ENCODE data around the gene NMRAL1.

The NMRAL1 gene

GRCh38 chr16:4505356-4506147, 31.1 kb upstream of the NMRAL1 start:
- ATAC-seq (peak; percentile 85), DNase-seq (peak; percentile 64)

- ATAC-seq = no peak
- DNase-seq = no peak
Measured at GRCh38 chr16:4501071-4501478, 26.6 kb upstream of the NMRAL1 start.

DNA sequence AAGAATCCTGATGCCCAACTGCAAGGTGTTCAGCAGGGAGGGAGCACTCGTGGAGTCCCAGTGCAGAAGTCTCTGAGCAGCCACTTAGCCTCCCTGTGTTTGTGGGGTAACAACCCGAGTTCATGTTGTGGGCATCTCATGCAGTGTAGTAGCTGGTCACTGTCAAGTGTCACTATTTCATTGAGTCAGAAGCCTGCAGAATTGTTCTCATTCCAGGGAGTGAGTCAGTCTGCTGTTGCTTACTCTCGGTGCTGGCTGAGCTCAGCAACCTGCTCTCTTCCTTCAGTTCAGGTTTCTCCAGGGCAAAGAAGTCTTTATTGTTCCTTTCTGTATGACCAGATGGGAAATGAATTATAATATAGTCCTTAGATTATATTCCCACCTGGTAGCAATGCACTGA, 25.8 kb upstream of the NMRAL1 start:
- DNase-seq = no peak
- peak; percentile 71 for ATAC-seq

DNA sequence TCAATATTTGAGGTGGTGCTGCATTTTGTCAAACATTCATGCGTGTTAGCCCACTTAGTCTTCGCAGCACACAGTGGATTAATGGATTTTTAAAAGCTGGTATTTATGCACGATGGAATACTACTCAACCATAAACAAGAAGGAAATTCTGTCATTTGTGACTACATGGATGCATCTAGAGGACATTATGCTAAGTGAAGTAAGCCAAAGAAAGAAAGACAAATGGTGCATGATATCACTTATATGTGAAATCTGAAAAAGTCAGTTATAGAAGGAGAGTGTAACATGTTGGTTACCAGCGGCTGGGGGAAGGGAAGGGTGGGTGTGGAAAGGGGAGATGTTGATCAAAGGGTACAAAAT, 24.8 kb upstream of the NMRAL1 start:
- no peak for ATAC-seq

GRCh38 chr16:4498546-4499195, 24.2 kb upstream of the NMRAL1 start:
- DNase-seq = no peak
- no peak for ATAC-seq

More for the DNA sequence above, 24.8 kb upstream of the NMRAL1 start:
- no peak for DNase-seq

DNA sequence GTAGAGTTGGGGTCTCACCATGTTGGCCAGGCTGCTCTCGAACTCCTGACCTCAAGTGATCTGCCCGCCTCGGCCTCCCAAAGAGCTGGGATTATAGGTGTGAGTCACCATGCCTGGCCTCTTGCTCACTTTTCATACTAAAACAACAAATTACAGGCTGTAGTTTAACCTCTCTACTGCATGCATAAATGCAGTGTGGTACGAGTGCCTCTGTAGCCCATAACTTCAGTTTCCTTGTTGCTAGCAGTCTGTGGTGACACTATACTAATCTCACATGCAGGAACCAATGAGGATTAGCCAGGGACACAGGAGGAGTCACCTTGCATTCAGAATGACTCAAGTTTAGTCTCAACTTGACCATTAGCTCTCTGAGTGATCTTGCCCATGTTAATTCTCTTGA, 21.9 kb upstream of the NMRAL1 start:
- ATAC-seq = peak; percentile 37
- no peak for DNase-seq

DNA sequence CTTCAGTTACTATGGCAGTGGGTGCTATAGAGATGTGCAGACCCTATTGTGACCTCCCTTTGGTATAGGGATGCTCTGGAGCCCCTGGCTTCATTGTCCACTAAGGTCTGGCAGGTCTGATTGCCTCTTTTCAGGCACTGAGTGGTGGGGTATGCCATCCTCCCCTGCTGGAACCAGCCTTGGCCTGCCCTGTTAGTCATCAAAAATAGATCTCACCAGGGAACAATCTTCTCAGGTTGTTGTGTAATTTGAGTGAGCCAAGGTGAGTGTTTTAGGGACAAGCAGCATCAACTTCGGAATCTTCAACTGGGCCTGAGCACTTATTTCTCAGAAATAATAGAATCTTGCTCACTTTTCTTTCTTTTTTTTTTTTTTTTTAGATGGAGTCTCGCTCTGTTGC, 21.3 kb upstream of the NMRAL1 start:
- no peak for DNase-seq
- ATAC-seq = no peak

GRCh38 chr16:4494746-4495490, 20.5 kb upstream of the NMRAL1 start:
- DNase-seq (no peak), ATAC-seq (no peak)

GRCh38 chr16:4491898-4492297, 17.5 kb upstream of the NMRAL1 start:
- DNase-seq = no peak
- no peak for ATAC-seq

- no peak for ATAC-seq
- no peak for DNase-seq
Measured at GRCh38 chr16:4489030-4489429, 14.6 kb upstream of the NMRAL1 start.

DNA sequence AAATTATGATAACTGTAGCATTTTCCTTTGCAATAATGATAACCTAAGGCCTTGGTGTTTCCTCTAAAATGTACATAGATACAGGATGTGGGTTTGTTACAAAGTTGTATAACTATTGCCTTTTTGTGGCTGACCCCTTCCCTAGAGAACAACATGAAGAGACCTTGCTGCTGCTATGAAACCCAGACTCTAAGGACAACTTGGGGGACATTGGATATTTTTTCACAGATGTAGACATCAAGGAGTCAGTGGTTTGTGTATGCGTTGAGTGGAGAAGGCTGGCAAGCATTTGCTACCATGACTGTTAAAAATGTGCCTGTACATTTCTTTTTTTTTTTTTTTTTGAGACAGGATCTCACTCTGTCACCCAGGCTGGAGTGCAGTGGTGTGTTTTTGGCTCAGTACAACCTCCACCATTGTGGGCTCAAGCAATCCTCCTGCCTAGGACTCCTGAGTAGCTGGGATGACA, 14.1 kb upstream of the NMRAL1 start:
- DNase-seq = no peak

DNA sequence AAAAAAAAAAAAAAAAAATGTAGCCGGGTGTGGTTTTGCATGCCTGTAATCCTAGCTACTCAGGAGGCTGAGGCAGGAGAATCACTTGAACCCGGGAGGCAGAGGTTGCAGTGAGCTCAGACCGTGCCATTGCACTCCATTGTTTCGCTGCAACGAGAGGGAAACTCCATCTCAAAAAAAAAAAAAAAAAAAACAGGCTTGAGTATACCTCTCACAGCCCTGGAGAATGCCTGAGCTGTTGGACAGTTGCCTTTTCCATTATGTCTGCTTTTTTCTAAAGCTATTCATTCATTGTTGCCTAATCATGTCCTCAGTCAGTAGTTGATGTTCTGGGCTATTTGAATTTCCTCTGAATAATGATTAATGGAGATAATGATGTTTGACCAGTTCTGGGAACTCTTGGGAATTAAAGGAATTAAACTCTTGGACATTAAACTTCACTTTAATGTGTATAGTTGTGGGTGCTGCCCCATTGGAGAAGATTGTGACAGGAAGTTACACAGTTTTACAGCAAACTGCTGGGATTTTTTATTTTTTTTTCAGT, 13.6 kb upstream of the NMRAL1 start:
- no peak for DNase-seq
- ATAC-seq = no peak

More for the DNA sequence above, 14.1 kb upstream of the NMRAL1 start:
- ATAC-seq = no peak

DNA sequence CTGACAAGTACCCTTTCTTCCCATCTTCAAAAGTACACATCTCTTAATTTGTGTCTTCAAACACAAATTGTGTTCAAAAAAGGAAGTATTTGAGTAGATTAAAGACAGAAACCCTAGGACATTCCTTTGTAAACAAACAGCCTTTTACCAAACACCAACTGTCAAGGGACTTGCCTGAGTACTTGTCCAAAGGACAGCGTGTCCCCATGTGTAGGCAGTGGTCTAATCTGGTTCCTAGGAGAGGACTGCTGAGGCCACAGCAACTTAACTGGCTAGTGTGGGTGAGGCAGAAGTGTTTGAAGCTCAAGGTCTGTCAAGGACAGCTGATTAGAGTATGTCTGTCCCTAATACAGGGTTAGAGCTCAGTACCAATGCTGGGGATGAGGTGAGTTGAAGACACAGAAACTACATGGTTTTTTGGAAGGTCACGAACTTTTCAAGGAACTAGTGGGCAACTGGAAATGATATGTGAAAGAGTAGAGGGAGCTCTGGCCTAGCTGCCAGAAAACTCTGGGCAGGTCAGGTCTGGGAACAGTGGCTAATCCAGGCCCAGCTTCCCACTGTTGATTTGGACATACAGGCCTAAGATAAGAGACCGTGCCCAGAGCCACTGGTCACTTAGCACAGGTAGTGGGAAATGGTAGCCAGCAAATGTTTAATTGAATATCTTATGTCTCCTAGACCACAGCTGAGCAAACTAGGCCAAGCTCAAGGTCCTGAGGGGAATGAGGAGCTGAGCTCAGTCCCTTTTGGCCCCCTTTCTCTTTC, 11.9 kb upstream of the NMRAL1 start:
- no peak for DNase-seq
- peak; percentile 8 for ATAC-seq

- no peak for ATAC-seq
- no peak for DNase-seq
Measured at GRCh38 chr16:4481963-4482362, 7.5 kb upstream of the NMRAL1 start.

- ATAC-seq = no peak
- no peak for DNase-seq
Measured at GRCh38 chr16:4481526-4481925, 7.1 kb upstream of the NMRAL1 start.

GRCh38 chr16:4477966-4478365, 3.5 kb upstream of the NMRAL1 start:
- ATAC-seq (no peak), DNase-seq (no peak)

GRCh38 chr16:4475880-4476788, 1.7 kb upstream of the NMRAL1 start, which contains the start of gene HMOX2:
HMOX2 (plus strand) TSS chr16:4476398; CDS start chr16:4505525, 29,127 bp downstream.
- ATAC-seq (peak; percentile 89), DNase-seq (peak; percentile 95)

DNA sequence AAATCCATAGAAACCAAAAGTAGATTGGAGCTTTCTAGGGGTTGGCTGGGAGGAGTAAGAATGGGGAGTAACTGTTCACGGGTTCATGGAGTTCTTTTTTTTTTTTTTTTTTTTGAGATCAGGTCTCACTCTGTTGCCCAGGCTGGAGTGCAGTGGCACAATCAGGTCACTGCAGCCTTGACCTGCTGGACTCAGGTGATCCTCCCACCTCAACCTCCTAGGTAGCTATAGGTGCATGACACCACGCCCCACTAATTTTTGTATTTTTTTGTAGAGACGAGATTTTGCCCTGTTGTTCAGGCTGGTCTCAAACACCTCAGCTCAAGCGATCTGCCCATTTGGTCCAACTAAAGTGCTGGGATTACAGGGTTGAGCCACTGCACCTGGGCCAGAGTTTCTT, 1.5 kb downstream of the NMRAL1 start:
- ATAC-seq (no peak), DNase-seq (no peak)

GRCh38 chr16:4471869-4472268, 2.6 kb downstream of the NMRAL1 start:
- ATAC-seq = no peak
- no peak for DNase-seq

GRCh38 chr16:4468972-4469371, 5.5 kb downstream of the NMRAL1 start:
- no peak for DNase-seq
- no peak for ATAC-seq

DNA sequence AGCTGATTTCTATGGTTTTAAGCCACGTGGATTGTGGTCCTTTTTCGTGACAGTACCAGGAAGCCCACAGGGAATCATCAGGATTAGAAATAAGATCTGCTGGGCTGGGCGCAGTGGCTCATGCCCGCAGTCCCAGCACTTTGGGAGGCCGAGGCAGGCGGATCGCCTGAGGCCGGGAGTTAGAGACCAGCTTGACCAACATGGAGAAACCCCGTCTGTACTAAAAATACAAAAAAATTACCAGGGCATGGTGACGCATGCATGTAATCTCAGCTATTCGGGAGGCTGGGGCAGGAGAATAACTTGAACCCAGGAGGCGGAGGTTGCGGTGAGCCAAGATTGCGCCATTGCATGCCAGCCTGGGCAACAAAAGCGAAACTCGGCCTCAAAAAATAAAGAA, 6.5 kb downstream of the NMRAL1 start:
- ATAC-seq (no peak), DNase-seq (no peak)
